HG02885 (cell line): ENCODE results near the gene KRTAP10-10.
"Not testable (repeated sequence)": the region's sequence is repeated elsewhere in the genome, so short reads cannot be mapped to it uniquely, and the experiment has no call there.

ENCODE experiments used
- ATAC-seq: cut with Tn5 transposase; IDR thresholded peaks from one replicate; pipeline ENCODE4 v1.9.1; 2021; ENCODE audit warnings: mild to moderate bottlenecking; ENCODE audit not compliant: unreplicated experiment, poor library complexity

KRTAP10-10 gene

DNA sequence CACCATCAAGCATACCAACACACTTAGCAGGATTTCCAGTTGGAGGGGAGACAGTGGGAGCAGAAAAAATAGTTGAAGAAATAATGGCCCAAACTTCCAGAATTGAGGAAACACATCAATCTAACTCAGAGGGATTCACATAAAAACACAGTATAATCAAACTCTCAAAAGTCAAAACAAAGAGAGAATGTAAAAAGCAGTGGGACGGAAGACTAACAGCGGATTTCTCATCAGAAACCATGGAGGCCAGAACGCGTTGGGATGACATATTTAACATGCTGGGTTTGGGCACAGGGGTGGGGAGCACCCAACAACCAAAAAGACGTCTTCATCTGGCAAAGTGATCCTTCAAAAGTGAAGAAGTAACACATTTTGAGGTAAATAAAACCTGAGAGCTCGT, 17.3 kb upstream of the KRTAP10-10 start:
- ATAC-seq, result no peak

DNA sequence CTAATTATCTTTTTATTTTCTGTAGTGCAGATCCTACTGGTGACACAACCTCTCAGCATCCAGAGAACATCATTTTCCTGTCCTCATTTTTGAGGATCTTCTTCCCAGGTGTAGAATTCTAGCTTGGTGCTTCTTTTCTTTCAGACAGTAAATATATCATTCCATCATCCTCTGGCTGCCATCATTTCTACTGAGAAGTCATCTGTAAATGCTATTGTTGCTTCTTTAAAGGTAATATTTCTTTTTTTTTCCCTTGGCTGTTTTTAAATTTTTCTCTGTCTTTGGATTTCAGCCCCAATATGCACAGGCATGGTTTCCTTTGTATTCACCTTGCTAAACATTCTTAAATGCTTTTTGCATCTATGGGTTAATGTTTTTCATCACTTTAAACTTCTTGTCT, 13.6 kb upstream of the KRTAP10-10 start:
- no peak for ATAC-seq

DNA sequence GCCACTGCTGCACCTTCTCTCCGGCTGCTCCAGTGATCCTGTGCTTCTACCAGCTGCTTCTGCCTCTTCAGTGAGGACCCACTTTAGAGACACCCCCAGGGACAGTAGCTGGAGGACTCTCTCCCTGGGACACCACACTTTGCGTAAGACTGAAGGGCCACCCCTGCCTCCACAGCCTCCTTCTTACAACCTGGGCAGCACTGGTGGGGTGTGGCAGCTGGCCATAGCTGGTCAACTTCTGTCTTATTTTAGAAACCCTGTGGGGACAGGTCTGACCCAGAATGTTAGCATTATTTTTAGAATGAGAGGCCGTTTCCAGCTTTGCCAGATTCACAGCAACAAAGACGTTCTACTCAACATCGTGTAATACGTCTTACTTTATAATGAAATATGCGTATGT, 11.4 kb upstream of the KRTAP10-10 start:
- no peak for ATAC-seq

DNA sequence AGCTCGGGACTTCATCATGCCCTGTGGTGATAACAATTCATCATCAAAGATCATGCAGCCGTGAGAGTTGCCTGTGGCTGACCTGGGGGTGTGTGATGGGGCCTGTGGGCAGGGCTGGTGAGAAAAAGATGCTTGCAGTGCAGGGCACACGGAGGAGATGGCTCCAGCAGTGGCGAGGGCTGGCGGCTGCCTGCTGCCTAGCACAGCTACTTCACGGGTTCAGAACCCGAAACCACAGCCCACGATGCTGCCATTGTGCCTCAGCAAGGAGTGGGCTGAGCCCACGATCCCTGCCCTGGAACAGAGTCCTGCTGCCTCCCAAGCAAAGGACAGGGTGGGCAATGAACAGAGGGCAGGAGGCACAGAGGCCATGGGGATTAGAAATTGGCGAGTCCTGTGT, 10.9 kb upstream of the KRTAP10-10 start:
- no peak for ATAC-seq

DNA sequence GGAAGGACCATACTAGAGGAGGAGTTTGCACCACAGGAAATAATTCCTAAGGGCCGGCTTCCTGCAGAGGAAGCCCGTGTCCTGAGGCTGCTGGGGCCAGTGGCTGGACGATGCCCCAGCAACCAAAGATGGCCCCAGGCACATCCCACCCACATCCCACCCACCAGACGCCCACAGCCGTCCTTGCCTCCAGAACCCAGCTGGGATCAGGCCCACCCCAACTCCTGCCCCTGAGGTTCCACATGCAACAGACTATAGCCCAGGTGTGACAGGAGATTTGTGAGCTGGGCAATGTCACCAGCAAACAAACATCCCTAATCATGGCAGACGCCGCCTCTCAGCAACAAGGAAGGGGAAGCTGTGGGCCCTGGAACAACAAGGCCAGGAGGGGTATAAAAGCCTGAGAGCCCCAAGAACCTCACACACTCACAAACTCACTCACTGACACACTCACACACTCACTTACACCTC, 10.4 kb upstream of the KRTAP10-10 start, which contains the start of gene KRTAP10-9:
Gene KRTAP10-9, plus strand, starts transcription at position 421 of the 471 bp plus-strand sequence. CDS start 79 bp downstream, outside the sequence.
- ATAC-seq, result no peak

DNA sequence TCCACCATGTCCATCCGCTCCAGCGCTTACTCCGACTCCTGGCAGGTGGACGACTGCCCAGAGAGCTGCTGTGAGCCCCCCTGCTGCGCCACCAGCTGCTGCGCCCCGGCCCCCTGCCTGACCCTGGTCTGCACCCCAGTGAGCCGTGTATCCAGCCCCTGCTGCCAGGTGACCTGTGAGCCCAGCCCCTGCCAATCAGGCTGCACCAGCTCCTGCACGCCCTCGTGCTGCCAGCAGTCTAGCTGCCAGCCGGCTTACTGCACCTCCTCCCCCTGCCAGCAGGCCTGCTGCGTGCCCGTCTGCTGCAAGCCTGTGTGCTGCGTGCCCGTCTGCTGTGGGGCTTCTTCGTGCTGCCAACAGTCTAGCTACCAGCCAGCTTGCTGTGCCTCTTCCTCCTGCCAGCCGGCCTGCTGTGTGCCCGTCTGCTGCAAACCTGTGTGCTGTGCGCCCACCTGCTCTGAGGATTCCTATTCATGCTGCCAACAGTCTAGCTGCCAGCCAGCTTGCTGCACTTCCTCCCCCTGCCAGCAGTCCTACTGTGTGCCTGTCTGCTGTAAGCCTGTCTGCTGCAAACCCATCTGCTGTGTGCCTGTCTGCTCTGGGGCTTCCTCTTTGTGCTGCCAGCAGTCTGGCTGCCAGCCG, 9.9 kb upstream of the KRTAP10-10 start:
- ATAC-seq, result not testable (repeated sequence)

DNA sequence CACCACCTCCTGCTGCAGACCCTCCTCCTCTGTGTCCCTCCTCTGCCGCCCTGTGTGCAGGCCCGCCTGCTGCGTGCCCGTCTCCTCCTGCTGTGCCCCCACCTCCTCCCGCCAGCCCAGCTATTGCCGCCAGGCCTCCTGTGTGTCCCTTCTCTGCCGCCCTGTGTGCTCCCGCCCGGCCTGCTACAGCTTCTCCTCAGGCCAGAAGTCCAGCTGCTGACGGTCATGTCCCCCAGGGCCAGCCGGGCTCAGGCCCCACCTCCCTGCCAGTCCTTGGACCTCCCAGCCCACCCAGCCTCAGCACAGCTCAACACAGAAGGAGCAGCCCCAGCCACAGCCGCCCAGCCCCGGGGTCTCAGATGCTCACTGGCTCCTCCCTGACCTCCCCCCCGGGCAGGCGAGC, 9.3 kb upstream of the KRTAP10-10 start:
- ATAC-seq, result not testable (repeated sequence)

DNA sequence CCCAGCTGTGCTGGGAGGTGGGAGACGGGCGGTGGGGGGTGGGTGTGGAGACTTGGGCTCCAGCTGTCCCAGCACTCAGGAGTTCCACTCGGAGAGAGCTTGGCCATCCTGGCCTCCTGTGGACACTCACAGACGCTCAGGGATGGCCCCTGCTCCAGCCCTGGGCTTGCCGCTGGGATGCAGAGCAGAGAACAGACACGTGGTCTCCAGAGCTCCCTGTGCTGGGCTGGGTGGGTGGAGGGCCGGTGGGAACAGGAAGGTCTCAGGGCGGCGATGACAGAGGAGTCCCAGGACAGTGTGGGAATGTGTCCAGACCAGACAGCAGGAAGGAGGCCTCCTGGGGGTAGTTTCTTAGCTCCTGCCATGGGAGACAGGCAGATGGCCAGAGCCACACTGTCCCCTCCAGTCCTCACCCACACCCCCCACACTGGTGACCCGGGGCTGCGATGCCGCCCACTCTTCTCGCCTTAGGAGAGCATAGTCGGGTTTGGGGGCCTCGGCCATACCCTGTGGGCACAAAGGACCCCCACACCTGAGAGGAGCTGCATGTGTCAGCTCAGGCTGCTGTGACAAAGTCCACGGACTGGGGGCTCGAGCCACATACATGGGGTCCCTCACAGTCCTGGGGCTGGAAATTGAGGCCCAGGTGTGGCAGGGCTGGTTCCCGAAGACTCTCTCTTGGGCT, 8.3 kb upstream of the KRTAP10-10 start:
- ATAC-seq, result no peak

DNA sequence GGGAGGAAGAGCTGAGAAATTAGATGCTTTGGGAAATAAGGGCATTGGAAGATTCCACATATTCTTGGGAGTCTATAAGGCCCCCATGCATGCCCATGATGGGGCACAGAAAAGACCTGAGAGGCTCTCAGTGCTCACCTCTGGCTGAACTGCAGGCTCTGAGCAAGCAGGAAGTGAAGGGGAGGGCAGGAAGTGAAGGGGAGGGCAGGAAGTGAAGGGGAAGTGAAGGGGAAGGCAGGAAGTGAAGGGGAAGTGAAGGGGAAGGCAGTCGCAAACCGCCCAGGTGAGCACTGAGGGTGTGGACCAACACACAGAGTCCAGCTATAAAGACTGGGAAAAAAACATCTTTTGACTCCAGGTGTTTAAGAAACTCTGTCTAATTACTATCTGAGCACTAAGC, 6.7 kb upstream of the KRTAP10-10 start:
- no peak for ATAC-seq

DNA sequence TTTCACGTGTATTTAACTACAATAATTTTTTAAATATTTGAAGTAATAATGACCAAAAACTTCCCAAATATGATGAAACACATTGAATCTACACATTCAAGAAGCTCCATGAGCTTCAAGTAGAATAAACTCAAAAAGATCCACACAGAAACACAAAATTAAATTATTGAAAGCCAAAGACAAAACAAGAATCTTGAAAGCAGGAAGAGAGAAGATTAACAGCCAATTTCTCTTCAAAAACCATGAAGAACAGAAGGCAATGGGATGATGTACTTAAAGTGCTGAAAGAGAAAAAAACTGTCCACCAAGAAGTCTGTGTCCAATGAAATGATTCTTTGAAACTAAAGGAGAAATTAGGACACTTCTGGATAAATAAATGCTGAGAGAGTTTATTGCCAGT, 5.1 kb upstream of the KRTAP10-10 start:
- ATAC-seq, result no peak

DNA sequence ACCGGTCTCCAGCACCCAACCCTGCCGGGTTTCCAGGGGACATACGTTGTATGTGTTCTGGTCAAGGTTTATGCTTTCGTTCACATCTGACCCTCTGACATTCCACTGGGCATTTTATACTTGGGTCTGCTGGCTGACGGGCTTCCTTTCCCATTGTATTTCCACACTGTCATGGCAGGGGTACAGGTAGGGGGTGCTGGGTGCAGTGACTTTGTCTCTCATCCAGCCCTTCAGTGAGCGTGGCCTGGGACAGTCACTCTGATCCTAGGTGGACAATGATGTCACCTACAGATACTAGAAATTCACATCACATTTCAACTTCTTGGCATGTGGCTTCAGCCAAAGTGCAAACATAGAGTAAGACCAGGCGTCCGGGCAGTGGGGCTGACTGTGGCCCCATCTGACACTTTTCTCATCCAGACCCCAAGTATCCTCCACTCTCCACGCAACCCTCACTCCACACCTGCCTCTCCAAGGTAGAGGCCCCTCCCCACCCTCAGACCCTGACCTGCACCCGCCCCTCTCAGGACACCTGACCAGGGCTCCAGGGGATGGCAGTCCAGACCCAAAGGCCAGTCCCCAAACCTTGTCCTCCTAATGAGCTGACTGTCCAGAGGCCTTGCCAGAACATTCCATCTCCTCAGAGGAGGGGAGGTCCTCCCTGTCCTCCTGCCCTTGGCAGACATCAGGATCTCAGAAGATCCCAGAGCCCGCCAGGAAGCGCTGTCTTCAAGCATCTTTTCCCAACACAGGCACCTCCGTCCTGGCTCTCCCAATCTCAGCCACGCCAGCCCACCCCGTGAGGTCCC, 743 bp upstream of the KRTAP10-10 start:
- no peak for ATAC-seq

DNA sequence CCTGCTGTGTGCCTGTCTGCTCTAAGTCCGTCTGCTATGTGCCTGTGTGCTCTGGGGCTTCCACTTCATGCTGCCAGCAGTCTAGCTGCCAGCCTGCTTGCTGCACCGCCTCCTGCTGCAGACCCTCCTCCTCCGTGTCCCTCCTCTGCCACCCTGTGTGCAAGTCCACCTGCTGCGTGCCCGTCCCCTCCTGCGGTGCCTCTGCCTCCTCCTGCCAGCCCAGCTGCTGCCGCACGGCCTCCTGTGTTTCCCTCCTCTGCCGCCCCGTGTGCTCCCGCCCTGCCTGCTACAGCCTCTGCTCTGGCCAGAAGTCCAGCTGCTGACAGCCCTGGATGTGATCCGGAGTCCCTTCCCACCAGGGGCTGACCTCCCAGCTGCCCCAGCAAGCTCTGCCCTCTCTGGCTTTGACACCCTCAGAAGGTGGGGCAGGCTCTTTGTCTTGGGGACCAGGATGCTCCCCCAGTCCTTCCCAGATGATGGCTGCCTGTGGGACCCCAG, 744 bp downstream of the KRTAP10-10 start:
- ATAC-seq, result not testable (repeated sequence)

DNA sequence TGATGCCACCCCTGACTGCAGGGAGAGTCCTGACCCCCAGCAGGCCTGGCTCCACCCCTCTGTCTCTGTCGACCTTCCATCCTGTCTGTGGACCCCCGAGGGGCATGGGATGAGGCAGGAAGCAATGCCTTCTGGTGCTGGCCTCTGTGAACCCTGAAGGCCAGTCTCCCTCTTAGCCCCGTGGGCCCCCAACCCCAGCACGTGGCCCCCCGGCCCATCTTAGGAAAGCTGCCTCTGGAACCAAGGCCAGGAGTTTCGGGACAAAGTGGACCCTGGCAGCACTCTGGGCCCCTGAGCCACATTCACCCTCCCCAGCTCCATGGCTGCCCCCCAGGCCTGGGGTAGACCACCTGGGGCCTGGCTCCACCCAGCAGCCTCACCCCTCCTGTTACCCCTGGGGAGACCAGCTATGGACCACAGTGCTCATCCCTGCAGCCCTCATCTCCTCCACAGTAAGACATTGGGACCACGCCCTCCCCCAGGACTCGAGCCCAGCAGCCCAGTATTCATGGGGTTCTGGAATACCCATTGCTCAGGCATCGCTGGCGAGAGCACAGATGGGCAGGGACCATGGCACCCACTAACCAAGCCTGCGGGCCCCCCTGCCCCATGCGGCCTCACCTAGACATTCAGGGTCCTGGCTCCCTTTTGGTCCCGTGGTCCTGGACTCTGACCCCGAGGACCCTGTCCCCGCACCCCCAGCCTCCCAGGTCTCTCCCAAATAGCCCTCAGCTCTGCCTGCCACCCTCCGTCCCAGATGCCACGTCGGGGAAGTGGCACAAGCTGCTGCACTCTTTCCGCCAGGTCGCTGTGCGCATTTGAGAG, 1.6 kb downstream of the KRTAP10-10 start:
- ATAC-seq, result not testable (repeated sequence)

DNA sequence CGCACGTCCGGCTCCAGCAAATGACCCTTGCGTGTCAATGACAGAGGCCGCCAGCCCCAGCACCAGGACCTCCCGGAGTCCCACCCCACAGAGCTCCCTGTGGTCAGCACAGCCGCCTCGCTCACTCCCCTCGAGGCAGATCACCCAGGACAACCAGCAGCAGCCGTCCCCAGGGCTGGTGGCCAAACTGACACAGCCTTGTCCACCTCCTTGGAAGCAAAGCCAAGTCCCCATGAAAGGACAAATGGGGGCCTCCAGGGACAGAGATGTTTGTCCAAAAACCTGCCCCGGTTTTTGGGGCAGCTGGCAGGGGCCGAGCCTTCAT, 2.1 kb downstream of the KRTAP10-10 start:
- ATAC-seq, result no peak

DNA sequence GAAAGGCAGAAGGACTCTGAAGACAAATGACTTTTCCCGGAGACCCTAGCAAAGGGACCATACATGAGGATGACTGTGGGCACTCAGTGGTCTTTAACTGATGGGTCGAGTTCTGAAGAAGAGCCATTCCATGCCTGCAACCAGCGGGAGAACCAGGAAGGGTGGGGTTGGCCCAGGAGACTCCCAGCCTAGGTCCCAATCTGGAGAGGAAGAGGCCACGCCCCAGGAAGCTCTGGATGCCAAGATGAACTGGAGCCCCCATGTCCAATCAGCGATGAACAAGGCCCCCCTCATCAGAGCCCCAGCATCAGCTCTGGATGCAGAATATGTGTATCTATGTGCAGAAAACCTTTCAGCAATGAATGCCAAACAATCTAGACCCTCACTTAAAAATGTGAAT, 3.6 kb downstream of the KRTAP10-10 start:
- ATAC-seq, result no peak

DNA sequence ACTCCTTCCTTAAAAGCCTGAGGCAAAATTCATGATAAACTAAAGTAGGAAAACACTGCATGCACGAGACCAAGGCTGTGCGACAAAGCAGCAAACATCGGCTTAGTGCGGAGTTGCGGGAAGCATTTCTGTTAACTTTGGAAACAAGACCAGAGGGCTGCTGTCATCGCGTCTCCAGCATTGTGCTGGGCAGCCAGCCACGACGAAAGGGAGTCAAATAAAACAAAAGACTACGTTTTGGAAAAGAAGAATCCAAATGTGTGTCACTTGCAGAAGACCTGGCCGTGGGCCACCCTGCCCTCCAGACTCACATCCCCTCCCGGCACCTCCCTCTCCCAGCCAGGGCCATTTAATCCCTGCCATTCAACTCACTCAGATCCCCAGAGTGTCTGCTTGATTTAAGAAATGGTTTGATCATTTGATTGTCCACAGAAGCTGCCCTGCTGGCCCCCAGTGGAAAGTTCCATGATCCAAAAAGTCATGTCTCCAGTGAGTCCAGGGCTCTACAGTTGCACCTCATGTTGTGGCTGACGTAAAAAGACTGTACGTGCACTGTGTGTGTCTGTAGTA, 6.7 kb downstream of the KRTAP10-10 start:
- ATAC-seq, result no peak

DNA sequence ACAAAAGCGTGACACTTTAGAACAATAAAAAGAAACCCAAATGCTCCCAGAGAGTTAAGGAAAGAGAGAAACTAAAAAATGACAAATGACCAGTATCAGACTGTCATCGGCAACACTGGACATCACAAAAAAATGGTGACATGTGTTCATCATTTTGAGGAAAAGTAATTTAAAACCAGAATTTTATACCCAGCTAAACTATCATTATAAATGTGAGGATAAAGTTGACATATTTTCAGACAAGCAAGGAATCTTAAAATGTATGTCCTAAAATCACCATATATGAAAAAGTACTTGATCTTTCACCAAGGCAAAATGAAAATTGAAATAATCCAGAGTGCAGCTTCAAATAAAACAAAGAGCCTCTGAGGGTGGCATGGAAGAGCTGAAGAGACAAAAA, 7.7 kb downstream of the KRTAP10-10 start:
- ATAC-seq, result no peak

DNA sequence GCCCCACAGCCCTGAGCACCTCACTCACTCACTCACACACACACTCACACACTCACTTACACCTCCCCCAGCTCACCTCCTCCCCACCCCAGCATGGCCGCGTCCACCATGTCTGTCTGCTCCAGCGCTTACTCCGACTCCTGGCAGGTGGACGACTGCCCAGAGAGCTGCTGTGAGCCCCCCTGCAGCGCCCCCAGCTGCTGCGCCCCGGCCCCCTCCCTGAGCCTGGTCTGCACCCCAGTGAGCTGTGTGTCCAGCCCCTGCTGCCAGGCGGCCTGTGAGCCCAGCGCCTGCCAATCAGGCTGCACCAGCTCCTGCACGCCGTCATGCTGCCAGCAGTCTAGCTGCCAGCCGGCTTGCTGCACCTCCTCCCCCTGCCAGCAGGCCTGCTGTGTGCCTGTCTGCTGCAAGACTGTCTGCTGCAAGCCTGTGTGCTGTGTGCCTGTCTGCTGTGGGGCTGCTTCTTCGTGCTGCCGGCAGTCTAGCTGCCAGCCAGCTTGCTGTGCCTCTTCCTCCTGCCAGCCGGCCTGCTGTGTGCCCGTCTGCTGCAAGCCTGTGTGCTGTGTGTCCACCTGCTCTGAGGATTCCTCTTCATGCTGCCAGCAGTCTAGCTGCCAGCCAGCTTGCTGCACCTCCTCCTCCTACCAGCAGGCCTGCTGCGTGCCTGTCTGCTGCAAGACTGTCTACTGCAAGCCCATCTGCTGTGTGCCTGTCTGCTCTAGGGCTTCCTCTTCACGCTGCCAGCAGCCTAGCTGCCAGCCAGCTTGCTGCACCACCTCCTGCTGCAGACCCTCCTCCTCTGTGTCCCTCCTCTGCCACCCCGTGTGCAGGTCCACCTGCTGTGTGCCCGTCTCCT, 9.4 kb downstream of the KRTAP10-10 start, which contains the start of gene KRTAP10-11:
Gene KRTAP10-11, plus strand, starts transcription at position 49 of the 856 bp plus-strand sequence. Its CDS starts 45 bp downstream, at position 94.
- not testable (repeated sequence) for ATAC-seq

DNA sequence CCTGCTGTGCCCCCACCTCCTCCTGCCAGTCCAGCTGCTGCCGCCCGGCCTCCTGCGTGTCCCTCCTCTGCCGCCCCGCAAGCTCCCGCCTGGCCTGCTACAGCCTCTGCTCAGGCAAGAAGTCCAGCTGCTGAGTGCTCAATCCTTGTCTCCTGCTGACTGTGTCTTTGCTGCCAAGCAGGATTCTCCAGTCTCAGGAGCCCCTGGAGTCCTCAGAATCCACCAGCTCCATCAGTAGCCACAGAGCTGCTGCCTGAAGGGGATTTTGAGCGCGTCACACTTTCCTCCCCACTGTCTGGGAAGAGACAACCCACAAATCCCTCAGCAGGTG, 10.0 kb downstream of the KRTAP10-10 start:
- ATAC-seq, result no peak
